T1000 (cell line): ENCODE measurements around the gene NR6A1.

Experiments used
- DNase-seq: peaks from one replicate; lab custom pipeline; 2025; ENCODE audit warnings: mixed read lengths; lab: John Stamatoyannopoulos, UW

Gene NR6A1

DNA sequence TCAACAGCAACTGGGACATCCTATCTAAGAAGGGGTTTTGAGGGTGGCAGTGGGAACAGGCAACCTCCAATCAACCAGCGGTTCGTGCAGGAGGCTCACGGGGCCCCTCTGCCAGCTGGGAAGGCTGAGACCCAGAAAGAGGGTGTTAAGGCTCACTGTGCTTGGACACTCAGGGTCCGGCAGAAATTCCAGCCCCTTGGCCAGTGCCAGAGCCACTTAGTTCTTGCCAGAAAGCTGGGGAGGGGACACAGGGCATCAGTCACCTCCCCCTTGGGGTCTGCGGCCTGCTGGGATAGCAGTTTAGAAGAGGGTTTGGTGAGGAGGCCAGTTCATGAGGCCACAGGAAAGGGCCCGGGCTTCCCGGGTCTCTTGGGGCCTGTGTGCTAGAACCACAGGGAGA is 300.4 kb downstream of the NR6A1 start:
- no peak for DNase-seq

DNA sequence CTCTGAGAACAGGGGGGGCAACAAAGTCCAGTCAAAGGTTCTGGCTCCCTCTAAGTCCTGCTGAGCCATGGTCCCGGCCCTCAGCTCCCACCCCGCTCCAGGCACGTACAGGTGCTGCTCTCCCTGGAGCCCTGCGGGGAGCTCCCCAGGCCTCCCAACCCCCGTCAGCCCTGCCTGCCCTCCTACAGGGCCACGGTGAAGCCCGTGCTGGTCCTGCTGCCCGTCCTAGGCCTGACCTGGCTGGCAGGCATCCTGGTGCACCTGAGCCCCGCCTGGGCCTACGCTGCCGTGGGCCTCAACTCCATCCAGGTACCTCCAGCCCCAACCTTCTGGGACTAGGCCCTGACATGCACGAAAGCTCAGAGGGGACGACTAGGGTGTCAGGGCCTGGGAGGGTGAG is 300.8 kb downstream of the NR6A1 start:
- DNase-seq, result no peak

DNA sequence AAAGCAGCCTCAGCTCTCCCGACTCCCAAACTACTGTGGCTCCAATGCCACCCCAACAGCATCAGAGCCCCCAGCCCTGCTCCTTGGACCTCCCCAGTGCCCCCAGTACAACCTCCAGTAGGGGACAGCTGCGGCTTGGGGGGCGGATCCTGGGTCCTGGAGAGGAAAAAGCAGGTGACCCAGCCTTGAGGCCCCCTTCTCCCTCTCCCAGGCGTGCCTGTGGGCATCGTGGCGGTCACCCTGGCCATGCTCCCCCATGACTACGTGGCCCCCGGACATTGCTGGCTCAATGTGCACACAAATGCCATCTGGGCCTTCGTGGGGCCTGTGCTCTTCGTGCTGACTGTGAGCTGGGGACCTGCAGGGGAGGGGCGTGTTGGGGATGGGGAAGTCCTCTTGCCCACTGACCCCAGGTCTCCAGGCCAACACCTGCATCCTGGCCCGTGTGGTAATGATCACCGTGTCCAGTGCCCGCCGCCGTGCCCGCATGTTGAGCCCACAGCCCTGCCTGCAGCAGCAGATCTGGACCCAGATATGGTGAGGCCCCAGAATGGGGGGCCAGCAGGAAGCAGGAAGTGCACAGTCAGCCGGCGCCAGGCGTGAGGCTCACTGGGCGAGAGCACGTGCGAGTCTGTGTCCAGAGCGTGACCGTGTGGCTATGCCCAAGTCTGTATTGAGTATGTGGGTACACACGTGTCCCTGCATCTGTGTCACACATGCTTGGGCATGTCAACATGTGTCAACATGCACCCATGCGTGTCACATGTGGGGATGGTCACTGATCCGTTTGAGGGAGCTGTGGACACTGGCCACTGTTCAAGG is 301.9 kb downstream of the NR6A1 start:
- no peak for DNase-seq

DNA sequence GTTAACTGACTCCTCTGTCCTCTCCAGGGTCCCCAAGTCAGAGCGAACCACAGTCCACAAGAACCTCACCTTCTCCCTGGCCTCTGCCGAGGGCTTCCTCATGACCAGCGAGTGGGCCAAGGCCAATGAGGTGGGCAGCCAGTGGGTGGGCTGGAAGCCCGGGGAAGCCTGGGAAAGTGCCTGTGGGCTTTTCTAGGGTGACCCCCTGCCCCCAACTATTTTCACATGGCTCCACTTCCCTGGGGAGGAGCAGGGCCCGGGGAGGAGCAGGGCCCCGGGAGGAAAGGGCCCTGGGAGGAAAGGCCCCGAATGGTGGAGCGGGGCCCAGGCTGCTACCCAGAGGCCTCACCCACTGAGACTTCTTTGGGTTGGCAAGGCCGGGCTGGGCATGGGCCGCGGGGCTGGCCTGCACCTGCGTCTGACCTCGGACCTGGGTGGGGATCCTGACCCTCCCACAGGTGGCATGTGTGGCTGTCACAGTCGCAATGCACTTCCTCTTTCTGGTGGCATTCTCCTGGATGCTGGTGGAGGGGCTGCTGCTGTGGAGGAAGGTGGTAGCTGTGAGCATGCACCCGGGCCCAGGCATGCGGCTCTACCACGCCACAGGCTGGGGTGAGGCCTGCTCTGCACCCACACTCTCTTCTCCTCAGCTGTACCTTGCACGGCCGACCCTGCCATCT is 302.9 kb downstream of the NR6A1 start:
- DNase-seq, result no peak

DNA sequence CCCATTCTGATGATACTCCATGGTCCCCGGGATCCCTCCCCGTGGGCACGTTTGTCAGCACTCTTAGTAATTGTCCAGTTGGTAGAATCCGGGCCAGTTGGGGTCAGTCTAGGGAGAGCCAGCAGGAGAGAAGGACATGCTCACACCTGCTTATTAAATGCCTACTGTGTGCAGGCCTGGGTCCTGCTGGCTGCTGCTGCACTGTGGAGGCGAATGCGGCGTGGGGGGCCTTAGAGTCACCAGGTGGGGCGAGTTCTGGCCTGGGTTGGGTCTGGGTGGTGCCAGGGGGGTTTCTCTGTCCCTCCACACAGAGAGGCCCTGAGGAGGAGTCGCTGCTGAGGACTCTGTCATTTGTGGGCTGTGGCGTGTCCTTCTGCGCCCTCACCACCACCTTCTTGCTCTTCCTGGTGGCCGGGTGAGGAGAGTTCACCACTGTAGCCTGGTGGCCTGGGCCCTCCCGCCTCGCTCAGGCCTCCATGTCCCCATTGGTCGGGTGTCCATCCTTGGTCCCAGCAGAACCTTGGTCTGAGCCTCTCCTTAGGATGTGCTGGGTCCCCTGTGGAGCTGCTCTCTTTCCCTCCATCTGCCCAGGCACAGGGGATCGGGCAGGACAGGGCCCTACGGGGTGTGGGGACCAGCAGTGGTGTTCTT is 303.6 kb downstream of the NR6A1 start:
- DNase-seq, result no peak
